ENCODE data around the gene TNFAIP8. TPM values are rescaled to one million over a fixed set of nuclear protein-coding genes. Genes with fewer than 3 reads are reported as not detected.

The TNFAIP8 gene
- total and polyA plus RNA-seq, 9 of the 15 experiments (the other 6 are each of a cell fraction or from before 2014, with no cell fraction given), result 29.9 to 52.2 (median 44.8) TPM

DNA sequence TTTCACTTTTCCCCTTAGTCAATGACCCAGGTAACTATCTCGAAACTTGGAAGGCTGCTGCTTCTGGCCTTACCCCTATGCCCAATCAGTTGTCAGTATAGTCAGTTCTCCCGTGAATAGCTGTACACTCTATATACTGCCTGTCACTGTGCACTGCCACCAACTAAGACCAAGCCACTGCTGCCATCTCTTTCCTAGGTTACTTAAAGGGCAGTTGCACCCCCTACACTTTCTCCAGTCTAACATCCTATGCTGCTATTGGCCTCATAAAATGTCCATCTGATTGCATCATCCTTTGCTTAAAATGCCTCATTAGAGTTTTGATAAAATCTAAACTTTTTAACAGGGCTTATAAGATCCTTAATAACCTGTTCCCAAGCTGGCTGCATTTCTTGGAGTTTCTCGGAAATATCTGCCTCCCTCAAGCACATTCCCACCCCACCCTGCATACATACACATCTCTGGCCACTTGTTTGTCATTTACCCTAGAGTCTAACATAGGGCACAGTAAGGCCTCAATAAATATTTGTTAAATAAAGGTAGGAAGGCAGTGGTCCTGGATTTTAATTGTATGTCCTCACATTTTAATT lies 32.8 kb upstream of the TNFAIP8 start (continued):
- TF ChIP-seq FOXP4 (CRISPR knock-in tag; IDR thresholded peaks at IDR 0.05; ENCODE audit: borderline replicate concordance) (no peak), ZNF398 (CRISPR knock-in tag; IDR thresholded peaks at IDR 0.05) (no peak), ZNF644 (tag; IDR thresholded peaks at IDR 0.05; ENCODE audit: low read depth) (peak; percentile 70; the same call in 1 of the 2 replicates), CTCF (IDR thresholded peaks at IDR 0.05 in 2 of 3, conservative IDR thresholded peaks at IDR 0.05 in 1 of 3; ENCODE audit: insufficient read depth in 2 of 3, low read depth in 1 of 3, low read length in 3 of 3) (no peak), PML (IDR thresholded peaks at IDR 0.05; ENCODE audit: low read length) (no peak), SIN3B (IDR thresholded peaks at IDR 0.05; ENCODE audit: low read depth) (no peak), KAT7 (CRISPR knock-in tag; IDR thresholded peaks at IDR 0.05; ENCODE audit: borderline replicate concordance) (no peak), HDGF (IDR thresholded peaks at IDR 0.05) (no peak), VEZF1 (CRISPR knock-in tag; IDR thresholded peaks at IDR 0.05) (0 out of 2 replicates have a peak, but pooled peaks have one; percentile 20), MECOM (CRISPR knock-in tag; IDR thresholded peaks at IDR 0.05) (no peak), ZNF518B (CRISPR knock-in tag; IDR thresholded peaks at IDR 0.05) (no peak), HNRNPUL1 (IDR thresholded peaks at IDR 0.05; ENCODE audit: low read length) (no peak), ERF (CRISPR knock-in tag; IDR thresholded peaks at IDR 0.05) (no peak), ZFX (CRISPR knock-in tag; IDR thresholded peaks at IDR 0.05) (no peak; the same call in 1 of the 2 replicates), PRMT5 (CRISPR knock-in tag; IDR thresholded peaks at IDR 0.05) (no peak), ZNF444 (CRISPR knock-in tag; IDR thresholded peaks at IDR 0.05) (no peak)
- TF ChIP-seq, protein P1, sequence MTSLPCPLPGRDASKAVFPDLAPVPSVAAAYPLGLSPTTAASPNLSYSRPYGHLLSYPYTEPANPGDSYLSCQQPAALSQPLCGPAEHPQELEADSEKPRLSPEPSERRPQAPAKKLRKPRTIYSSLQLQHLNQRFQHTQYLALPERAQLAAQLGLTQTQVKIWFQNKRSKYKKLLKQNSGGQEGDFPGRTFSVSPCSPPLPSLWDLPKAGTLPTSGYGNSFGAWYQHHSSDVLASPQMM (CRISPR knock-in tag; IDR thresholded peaks at IDR 0.05), result no peak
